Rectal smooth muscle tissue (tissue), 1 donor: Measurements from ENCODE around the gene TRANK1.

Experiments used
- H3K27ac ChIP-seq: one replicate; pipeline ENCODE4 v1.7.0; 2013; ENCODE audit warnings: low read depth, low read length, inconsistent platforms
- H3K27me3 ChIP-seq: one replicate; pipeline ENCODE4 v1.7.0; 2013; ENCODE audit warnings: low read length; ENCODE audit not compliant: control insufficient read depth, insufficient read depth
- H3K36me3 ChIP-seq: one replicate; pipeline ENCODE4 v1.7.0; 2013; ENCODE audit warnings: low read length; ENCODE audit not compliant: control insufficient read depth, insufficient read depth
- H3K4me1 ChIP-seq: one replicate; pipeline ENCODE4 v1.7.0; 2013; ENCODE audit warnings: low read length; ENCODE audit not compliant: control insufficient read depth, insufficient read depth
- H3K4me3 ChIP-seq: one replicate; pipeline ENCODE4 v1.7.0; 2013; ENCODE audit warnings: low read length
- H3K9ac ChIP-seq: one replicate; pipeline ENCODE4 v1.7.0; 2013; ENCODE audit warnings: low read length

TRANK1 gene

DNA sequence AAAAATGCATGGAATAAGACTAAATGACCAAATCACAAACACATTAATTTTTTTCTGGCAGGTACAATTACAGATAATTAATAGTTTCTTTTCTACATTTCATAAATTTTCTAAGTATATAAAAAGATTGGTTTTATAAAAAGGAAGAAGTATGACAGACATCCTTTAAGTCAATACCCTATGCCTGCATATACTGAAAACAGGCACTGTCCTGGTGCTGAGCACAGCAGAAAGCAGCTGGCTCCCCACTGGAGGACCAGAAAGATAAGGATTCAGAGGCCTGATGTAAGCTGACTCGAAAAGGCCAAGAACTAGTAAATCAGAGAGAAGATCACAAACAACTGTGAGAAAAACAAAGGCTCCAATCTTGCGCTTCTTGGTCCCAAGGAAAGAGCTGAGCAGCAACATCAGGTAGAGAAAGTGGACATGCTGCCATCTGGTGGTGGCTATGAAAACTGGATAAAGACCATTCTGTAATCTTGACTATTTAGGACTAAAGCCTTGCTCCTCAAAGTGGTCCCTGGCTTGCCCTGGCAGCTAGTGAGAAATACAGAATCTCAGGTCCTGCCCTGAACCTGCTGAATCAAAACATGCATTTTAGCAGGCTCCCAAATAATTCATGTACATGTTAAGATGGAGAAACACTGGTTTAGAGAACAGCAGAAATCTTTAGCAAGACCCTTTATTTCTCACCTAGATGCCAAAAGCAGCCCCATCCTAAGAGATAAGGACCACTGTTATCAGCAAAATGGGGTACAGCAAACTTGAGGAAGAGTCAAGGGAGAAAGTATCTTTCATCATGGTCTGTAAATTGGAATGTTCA, 76.0 kb downstream of the TRANK1 start:
- Histone ChIP-seq H3K4me3 (no peak overlapping the region), H3K4me1 (no peaks in the 10 kb centered on the region), H3K27me3 (no peaks in the 10 kb centered on the region), H3K27ac (no peak overlapping the region), H3K36me3 (no peaks in the 10 kb centered on the region), H3K9ac (no peak overlapping the region)

DNA sequence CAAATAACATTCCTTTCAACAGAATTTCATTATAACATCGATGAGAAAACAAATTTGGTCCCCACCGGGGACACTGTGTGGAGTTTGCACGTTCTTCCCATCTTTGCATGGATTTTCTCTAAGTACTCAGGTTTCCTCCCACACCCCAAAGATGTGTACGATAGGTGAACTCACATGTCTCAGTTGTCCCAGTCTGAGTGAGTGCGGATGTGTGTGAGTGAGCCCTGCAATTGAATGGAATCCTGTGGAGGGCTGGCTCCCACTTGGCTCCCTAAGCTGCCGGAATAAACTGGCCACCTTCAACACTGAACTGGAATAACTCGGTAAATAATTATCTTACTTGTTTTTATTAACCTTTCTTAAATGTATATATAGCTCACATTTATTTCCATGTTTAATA, 77.0 kb downstream of the TRANK1 start:
- H3K9ac ChIP-seq: no peak overlapping the region
- no peaks in the 10 kb centered on the region for H3K36me3 ChIP-seq
- H3K4me1 ChIP-seq: no peaks in the 10 kb centered on the region
- no peak overlapping the region for H3K4me3 ChIP-seq
- H3K27ac ChIP-seq: no peak overlapping the region
- H3K27me3 ChIP-seq: no peaks in the 10 kb centered on the region

DNA sequence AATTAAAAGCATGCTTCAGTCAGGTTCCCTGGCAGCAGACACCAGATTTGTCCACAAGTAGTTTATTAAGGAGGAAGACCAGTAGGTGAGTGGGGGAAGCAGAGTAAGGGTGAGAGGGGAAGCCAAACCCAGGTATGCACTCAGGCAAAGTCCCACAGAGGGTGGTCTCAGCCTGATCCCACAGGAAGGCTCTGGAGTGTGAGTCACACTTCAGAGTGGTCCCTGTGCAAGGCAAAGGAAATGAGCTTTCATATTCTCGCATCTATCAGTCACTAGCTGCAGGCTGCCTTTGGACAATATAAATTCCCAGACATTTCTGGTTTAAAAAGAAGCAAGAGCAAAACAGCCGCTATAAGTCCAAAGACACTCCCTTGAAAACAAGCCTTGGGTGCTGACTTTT, 78.5 kb downstream of the TRANK1 start:
- Histone ChIP-seq H3K27me3 (no peaks in the 10 kb centered on the region), H3K4me1 (no peaks in the 10 kb centered on the region), H3K36me3 (no peaks in the 10 kb centered on the region), H3K9ac (no peak overlapping the region), H3K4me3 (no peak overlapping the region), H3K27ac (no peak overlapping the region)

DNA sequence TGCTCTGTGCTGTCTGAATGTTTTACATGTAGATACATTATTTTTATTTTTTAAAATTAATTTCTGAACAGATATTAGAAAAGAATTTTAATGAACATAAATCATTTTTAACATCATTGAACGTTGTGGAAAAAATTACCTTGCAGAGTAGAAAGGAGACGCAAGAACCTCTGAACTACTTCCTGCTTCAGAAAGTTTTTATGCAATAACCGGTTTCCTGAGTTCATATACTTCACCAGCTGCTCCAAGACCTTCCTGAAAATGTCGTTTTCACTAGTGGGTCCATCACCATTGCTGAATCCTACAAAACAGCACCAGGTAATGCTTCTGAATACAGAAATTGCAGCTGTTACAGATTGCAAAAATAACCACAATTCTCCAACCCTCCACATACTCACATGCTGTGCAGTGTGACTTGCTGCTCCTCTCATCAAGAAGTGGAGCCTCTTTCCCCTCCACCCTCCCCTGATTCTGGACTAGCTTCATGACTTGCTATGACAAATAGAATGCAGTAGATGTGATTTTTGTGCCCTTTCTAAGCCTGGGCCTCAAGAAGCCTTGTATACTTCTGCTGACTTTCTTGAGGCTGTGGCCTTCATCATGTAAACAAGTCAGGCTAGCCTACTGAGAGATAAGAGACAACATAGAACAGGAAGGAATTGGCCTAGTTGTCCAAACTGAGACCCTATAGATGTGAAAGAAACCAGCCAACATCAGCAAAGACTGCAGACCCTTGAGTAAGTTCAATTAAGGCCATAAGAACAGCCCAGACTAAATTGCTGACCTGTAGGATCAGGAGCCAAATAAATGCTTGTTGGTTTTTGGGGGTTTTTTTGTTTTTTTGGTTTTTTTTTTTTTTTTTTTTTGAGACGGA, 80.4 kb downstream of the TRANK1 start:
- H3K4me1 ChIP-seq: no peaks in the 10 kb centered on the region

DNA sequence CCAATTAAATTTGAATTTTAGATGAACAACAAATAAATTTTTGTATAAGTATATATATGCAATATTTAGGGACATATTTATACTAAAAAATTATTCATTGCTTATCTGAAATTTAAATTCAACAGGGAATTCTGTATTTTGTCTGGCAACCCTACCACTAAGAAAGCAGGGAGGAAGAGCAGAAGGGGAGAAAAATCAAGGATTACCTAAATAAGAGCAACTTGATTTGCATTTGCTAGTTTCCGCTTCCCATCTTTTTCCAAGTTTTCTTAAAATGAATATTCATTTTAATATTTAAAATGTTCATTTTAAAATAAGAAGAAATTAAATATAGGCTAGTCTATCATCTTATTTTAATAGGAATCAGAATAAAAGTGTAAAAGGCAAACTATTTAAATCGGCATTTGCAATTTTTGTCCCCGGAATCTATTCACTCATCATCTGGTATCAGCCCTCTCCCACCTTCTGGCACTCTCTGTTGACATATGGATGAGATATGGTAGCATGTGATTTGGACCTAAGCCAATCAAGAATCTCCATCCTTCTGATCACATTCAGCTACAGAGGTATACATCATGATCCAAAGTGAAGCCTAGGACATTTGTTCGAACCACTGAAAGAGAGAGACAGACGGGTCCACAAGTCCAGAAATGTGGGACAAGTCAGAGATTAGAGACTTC, 82.6 kb downstream of the TRANK1 start:
- Histone ChIP-seq H3K4me3 (no peak overlapping the region), H3K27ac (no peak overlapping the region), H3K27me3 (no peaks in the 10 kb centered on the region), H3K9ac (no peak overlapping the region), H3K4me1 (no peaks in the 10 kb centered on the region), H3K36me3 (peaks cover 21% of the 10 kb centered on the region)

More for the DNA sequence above, 80.4 kb downstream of the TRANK1 start:
- H3K4me3 ChIP-seq: no peak overlapping the region
- H3K27me3 ChIP-seq: no peaks in the 10 kb centered on the region
- peaks cover 5% of the 10 kb centered on the region for H3K36me3 ChIP-seq
- H3K9ac ChIP-seq: no peak overlapping the region
- no peak overlapping the region for H3K27ac ChIP-seq

DNA sequence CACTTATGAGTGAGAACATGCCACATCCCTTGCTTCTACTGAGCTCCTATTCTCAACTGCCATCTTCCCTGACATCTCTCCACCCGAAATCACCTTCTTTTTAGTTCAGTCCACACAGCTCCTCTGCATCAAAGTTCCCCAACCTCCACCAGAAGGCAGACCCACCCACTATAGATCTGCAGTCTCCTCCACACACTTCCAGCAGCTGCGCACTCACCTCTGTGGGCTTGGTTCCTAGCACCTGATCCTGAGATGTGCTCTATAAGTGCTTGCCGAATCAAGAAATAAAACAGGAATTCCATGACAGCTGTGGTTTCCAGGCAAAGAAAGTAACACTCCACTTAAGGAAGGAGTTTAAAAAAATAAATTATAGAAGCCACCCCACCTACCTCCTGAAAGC, 85.4 kb downstream of the TRANK1 start:
- Histone ChIP-seq H3K36me3 (peaks cover 33% of the 10 kb centered on the region), H3K4me1 (no peaks in the 10 kb centered on the region), H3K27me3 (no peaks in the 10 kb centered on the region), H3K9ac (no peak overlapping the region), H3K27ac (no peak overlapping the region), H3K4me3 (no peak overlapping the region)

DNA sequence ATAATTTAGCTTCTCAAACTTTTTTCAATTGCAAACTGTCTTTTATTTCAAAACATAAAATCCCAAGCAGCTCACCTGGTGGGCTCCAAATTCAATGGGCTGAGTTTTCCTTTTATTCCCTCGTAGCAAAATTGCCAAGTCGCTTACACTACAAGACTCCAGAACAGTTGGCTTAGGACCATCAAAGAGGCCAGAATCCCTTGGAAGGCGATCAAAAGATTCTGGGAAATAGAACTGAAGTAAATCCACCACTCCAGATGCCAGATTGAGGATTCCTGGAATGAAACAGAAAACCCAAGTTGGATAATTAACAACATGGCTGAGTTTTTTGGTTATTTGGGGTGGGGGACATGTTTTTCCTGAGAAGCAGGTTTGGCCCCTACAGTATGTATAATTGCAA, 92.8 kb downstream of the TRANK1 start:
- Histone ChIP-seq H3K36me3 (peaks cover 25% of the 10 kb centered on the region), H3K9ac (no peak overlapping the region), H3K27me3 (no peaks in the 10 kb centered on the region), H3K27ac (no peak overlapping the region), H3K4me3 (no peak overlapping the region), H3K4me1 (no peaks in the 10 kb centered on the region)

DNA sequence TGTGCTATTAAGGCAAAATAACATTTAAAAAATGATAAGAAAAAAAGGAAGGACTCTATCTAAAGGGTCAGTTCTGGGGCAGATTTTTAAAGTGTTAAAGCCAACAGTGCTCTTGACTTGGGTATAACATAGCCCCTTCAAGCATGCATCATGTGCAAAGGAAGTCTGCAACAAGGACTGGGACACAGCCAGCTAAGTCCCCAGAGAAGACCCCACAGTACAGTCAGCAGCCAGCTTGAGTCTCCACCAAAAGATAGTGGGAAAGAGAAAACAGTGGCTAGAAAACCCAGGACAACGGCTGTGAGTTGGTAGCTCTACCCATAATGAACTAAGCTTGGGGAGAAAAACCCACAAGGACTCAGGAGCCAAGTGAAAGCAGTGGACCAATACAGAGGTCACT, 94.1 kb downstream of the TRANK1 start:
- H3K4me1 ChIP-seq: no peaks in the 10 kb centered on the region
- peaks cover 18% of the 10 kb centered on the region for H3K36me3 ChIP-seq
- H3K27ac ChIP-seq: no peak overlapping the region
- H3K27me3 ChIP-seq: no peaks in the 10 kb centered on the region
- H3K4me3 ChIP-seq: no peak overlapping the region
- no peak overlapping the region for H3K9ac ChIP-seq

DNA sequence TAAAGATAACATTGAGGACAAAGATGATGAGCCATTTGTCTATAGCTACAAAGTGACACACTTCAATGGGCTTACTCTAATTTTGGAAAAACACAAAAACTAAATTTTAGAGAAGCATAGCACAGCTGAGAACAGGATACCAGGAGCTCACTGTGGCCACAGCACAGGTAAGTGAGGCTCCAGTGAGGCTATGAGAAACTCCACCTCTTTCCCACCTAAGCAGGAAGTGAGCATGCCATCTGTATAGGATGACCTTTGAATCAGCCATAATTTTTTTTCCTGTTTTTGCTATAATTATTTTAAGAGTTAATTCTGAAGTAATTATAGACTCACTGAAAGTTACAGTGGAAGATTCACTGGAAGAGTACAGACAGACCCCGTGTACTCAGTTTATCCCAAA, 98.4 kb downstream of the TRANK1 start:
- Histone ChIP-seq H3K4me3 (no peak overlapping the region), H3K36me3 (peaks cover 21% of the 10 kb centered on the region), H3K9ac (no peak overlapping the region), H3K27me3 (no peaks in the 10 kb centered on the region), H3K4me1 (no peaks in the 10 kb centered on the region), H3K27ac (no peak overlapping the region)

DNA sequence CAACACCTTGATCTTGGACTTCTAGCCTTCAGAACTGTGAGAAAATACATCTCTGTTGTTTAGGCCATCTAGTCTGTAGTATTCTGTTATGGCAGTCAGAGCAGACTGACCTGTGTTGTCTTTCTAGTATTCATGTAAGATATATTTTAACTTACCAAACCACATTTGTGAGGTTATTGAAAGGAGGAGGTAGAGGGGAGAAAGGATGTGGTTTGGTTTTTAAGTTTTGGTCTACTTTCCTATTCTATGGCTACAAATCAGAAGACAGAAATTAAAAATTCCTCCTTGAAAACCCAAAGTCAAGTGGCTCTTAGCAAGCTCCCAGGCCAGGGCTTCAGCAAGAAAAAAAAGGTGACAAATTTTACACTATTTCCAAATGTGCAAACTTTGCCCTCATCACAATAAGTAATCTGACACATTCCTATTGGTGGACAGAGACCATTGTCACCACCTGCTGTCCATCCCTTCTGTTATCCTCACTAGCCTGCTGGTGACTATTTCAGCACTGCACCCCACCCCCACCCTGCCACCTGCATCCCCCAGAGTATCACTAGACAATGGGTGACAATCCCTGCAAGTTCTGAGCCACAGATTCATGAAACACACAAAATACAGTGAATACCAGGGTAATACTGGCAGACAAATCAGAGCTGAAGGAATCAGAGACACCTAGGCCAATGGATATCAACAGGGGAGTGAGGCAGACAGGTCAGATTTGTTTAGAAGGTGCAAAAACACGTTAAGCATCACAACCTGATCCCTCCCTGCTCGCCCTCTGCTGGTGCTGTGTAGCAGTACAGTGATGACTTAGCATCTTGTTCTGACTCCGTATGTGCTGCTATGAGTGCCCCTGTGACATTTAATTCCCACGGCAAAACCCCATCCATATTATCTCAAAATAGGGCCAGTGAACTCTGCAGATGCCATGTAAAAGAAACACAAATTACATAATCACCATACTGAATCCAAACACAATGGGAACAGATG, 101.5 kb downstream of the TRANK1 start:
- no peak overlapping the region for H3K4me3 ChIP-seq
- H3K27me3 ChIP-seq: no peaks in the 10 kb centered on the region
- H3K27ac ChIP-seq: no peak overlapping the region
- no peaks in the 10 kb centered on the region for H3K4me1 ChIP-seq
- no peak overlapping the region for H3K9ac ChIP-seq
- H3K36me3 ChIP-seq: peaks cover 19% of the 10 kb centered on the region

DNA sequence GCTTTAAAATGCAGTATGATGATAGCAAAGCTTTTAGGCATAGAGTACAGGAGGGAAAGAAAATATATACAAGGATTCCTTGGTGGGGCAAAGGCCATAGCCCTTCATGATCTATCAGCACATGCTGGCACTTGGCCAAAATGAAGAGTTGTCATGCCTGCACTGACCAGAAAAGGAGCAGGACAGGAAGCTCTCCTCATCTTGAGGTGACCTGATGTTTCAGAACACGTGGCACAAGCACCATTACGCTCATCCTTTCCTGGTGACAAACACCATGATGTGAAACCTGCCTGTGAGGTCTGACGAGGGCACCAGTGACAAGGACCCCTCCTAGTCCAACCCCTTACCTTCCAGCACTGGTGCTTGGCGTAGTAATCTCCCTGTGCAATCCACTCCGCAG, 102.6 kb downstream of the TRANK1 start:
- Histone ChIP-seq H3K4me3 (no peak overlapping the region), H3K27me3 (no peaks in the 10 kb centered on the region), H3K27ac (no peak overlapping the region), H3K4me1 (no peaks in the 10 kb centered on the region), H3K9ac (no peak overlapping the region), H3K36me3 (peaks cover 22% of the 10 kb centered on the region)
